GM21526 (cell line): Measurements from ENCODE around the gene BUB1B.
"Not testable (repeated sequence)": the region's sequence is repeated elsewhere in the genome, so short reads cannot be mapped to it uniquely, and the experiment has no call there.

Experiments
- ATAC-seq: cut with Tn5 transposase; IDR thresholded peaks from one replicate; pipeline ENCODE4 v1.9.1; 2021; ENCODE audit warnings: moderate library complexity; ENCODE audit not compliant: unreplicated experiment, low FRiP score

The BUB1B gene

GRCh38 chr15:40136470-40137302 lies 24.2 kb upstream of the BUB1B start:
- no peak for ATAC-seq

GRCh38 chr15:40137303-40138200 lies 23.3 kb upstream of the BUB1B start:
- no peak for ATAC-seq

- ATAC-seq = not testable (repeated sequence)
Observed at GRCh38 chr15:40138201-40138570, 22.7 kb upstream of the BUB1B start.

GRCh38 chr15:40142428-40142827 lies 18.4 kb upstream of the BUB1B start:
- no peak for ATAC-seq

GRCh38 chr15:40146037-40146436 lies 14.8 kb upstream of the BUB1B start:
- ATAC-seq = no peak

DNA sequence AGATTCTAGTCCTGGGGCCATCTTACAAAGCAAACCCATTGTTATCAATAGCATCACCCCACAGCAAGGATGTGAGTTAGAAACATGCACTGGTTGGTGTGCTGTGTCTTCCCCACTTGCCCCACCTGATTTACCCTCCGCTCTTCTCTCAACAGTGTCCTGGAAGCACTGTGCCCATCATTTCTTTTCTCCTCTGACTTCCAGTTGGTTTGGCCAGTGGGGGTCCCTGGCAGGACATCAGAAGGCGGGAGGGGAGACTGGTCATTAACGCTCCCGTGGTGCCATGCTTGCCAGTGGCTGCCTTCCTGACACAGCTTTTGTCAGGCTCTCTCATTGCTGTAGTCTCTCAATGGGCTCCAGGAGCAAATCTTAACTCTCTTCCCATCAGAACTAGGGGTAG lies 11.5 kb upstream of the BUB1B start:
- ATAC-seq = no peak

- ATAC-seq = no peak
Observed at GRCh38 chr15:40150163-40150925, 10.5 kb upstream of the BUB1B start.

GRCh38 chr15:40151499-40151898 lies 9.4 kb upstream of the BUB1B start:
- no peak for ATAC-seq

- ATAC-seq = no peak
Observed at GRCh38 chr15:40151991-40152390, 8.9 kb upstream of the BUB1B start.

GRCh38 chr15:40154821-40155220 lies 6.0 kb upstream of the BUB1B start:
- not testable (repeated sequence) for ATAC-seq

- no peak for ATAC-seq
Observed at GRCh38 chr15:40155270-40155910, 5.5 kb upstream of the BUB1B start.

GRCh38 chr15:40157778-40158447 lies 3.0 kb upstream of the BUB1B start:
- no peak for ATAC-seq

DNA sequence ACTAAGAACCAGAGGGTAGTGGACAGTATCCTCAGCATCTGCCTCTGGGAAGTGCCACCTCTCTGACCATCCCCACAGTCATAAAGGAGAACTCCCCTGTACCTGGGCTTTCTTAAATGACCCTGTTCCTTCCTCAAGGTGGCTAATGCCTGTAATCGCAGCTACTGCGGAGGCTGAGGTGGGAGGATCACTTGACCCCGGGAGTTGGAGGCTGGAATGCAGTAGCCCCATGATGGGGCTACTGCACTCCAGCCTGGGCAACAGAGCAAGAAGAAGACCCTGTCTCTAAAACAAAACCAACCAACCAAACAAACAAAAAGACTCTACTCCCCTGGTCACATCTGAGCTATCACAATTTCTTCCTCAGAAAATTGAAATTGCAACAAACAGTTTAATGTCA lies 848 bp upstream of the BUB1B start:
- no peak for ATAC-seq

DNA sequence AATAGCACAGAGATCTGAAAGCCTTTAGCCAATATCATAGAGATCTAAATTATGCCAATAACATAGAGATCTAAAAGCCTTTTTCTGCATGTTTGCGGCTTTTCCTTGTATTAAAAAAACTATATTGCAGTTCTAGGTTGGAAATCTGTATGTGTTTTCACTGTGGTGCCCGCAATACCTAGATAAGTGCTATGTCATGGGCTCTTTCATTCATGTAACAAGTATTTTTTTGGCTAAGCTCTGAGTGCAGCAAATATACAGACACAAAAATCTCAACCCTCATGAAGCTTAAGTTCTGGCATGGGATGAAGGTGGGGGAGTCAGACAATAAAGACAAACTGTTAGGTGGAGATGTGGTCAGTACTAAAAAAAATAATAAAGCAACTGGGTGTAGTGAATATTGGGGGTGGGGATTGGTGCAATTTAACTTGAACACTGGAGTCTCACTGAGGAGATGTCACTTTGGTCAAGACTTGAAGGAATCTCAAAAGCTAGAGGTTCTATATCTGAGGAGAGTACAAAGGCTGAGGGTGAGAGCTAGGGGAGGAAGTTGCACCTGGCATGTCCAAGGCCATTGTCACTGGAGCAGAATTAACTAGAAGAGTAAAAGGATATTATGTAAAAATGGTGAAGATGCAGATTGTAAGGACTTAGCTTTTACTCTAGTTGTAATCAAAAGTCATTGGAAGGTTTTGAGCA lies 973 bp downstream of the BUB1B start:
- ATAC-seq = no peak

- ATAC-seq = no peak
Observed at GRCh38 chr15:40162552-40162951, 1.7 kb downstream of the BUB1B start.

- ATAC-seq = no peak
Observed at GRCh38 chr15:40163657-40164416, 3.0 kb downstream of the BUB1B start.

DNA sequence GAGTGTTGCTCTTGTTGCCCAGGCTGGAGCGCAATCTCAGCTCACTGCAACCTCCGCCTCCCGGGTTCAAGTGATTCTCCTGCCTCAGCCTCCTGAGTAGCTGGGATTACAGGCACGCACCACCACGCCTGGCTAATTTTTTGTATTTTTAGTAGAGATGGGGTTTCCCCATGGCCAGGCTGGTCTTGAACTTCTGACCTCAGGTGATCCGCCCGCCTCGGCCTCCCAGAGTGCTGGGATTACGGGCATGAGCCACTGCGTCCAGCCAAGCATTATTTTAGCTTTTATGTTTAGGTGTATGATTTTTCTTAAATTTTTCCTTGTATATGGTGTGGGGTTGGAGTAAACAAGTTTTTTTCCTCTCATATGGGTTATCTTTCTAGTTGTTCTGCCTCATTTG lies 6.5 kb downstream of the BUB1B start:
- not testable (repeated sequence) for ATAC-seq

GRCh38 chr15:40175160-40175559 lies 14.3 kb downstream of the BUB1B start:
- ATAC-seq = no peak
